ENCODE data around the gene CALN1.

DNA sequence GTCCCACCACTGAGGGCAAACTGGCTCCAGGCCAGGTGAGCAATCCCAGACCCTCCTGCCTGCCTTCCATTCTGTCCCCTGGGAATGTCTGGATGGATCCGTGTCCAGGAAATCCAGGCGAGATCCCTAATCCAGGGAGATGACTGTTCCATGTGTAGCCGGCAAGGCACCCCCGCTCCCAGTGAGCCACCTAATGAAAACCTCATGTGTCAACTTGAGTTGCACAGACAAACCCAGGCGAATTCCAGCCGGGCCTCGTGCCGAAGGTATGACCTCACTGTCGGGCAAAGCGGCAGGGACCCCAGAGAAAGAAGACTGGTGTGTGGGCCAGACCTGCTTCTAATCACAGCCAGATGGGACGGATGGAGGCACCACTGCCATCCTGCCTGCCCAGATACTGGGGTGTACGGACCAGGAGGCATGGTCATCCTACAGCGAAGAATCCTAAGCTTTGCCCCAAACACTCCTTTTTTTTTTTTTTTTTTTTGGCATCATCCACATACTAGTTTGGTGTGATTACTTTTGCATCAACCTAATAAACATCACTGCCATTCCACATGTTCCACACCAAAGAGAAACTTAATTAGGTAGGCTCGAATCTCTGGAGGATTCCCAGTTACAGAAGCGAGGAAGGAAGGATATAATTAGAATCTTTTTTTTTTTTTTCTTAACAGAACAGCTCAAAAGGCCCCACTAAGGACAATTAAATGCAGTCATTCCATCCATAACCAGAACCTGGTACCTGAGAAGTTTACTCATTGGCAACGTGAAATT, 313.1 kb downstream of the CALN1 start:
- TF ChIP-seq, protein P1, sequence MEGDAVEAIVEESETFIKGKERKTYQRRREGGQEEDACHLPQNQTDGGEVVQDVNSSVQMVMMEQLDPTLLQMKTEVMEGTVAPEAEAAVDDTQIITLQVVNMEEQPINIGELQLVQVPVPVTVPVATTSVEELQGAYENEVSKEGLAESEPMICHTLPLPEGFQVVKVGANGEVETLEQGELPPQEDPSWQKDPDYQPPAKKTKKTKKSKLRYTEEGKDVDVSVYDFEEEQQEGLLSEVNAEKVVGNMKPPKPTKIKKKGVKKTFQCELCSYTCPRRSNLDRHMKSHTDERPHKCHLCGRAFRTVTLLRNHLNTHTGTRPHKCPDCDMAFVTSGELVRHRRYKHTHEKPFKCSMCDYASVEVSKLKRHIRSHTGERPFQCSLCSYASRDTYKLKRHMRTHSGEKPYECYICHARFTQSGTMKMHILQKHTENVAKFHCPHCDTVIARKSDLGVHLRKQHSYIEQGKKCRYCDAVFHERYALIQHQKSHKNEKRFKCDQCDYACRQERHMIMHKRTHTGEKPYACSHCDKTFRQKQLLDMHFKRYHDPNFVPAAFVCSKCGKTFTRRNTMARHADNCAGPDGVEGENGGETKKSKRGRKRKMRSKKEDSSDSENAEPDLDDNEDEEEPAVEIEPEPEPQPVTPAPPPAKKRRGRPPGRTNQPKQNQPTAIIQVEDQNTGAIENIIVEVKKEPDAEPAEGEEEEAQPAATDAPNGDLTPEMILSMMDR (IDR thresholded peaks at IDR 0.05): no peak
- TF ChIP-seq ZFX (IDR thresholded peaks at IDR 0.05; ENCODE audit: borderline replicate concordance): no peak

Data from 22Rv1 (cell line).